Endodermal cell (in vitro differentiated cells): ENCODE measurements around the gene MDH2. TPM values are rescaled to one million over a fixed set of nuclear protein-coding genes. Genes with fewer than 3 reads are reported as not detected.

Source experiments
- total RNA-seq, 2 donors: library from RNA; stranded (reverse); fragmentation: NEBNext Ultra II Directional in 1 of 2; extraction: Animal tissue kit (Norgen Biotek cat#: 25700) in 1 of 2; gene quantifications; 2 replicates in 1 of 2; 3 replicates in 1 of 2; pipeline ENCODE4 v1.2.1, GENCODE V29; 2021

The MDH2 gene
- total RNA-seq, 2 donors from 2014 or later, result 211 to 253 TPM

Other genes starting within 250 kb of the MDH2 start
- gene CCL24, start 234.3 kb upstream of the MDH2 start, total RNA-seq, result not detected
- gene RHBDD2, start 169.1 kb upstream of the MDH2 start, total RNA-seq, result 10 to 100 TPM; 51.6 to 68.9 TPM
- 10 to 100 TPM; 85.2 to 92.9 TPM for gene POR, start 133.0 kb upstream of the MDH2 start, total RNA-seq
- 10 to 100 TPM; 18.8 to 19.1 TPM for gene TMEM120A, start 53.5 kb upstream of the MDH2 start, total RNA-seq
- gene STYXL1, start 106 bp upstream of the MDH2 start, total RNA-seq, result 10 to 100 TPM; 69.8 to 72.0 TPM
- gene SRRM3, start 153.8 kb downstream of the MDH2 start, total RNA-seq, result 1 to 10 TPM; 4.1 to 5.0 TPM